Measurements from ENCODE around the gene NAGS. TPM values are rescaled to one million over a fixed set of nuclear protein-coding genes. Genes with fewer than 3 reads are reported as not detected.

Gene NAGS
- total RNA-seq, 1 experiment from 2014 or later, result 1.6 TPM

DNA sequence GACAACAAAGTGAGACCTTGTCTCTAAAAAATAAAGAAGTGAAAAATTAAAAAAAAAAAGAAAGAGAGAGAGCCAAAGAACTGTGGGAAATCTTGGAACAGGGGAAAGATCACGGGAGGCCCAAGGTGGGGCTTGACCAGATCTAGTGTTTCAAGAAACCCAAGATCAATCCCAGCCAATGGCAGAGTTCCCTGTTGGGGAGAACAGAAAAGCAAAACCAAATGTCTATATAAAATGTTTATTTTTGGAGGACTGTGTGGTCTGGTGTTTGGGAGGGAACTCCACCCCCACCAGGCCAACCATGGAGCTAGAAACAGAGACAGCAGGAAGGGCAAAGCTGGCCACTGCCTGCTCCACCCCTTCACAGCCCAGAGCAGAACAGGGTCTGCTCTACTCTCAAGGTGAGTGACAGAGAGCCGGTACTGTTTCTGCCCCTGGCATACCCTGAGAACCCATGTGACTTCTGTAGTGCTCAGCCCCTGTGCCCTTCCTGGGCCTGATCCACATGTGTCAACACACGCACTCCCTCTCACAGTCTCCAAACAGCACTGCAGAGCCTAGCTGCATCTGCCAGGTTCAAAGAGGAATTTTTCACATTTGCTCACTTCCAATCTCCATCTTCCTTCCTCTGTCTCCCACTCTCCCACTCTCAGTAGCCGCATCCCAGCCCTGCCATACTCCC is 6.7 kb downstream of the NAGS start:
- BruUV-seq (replicated peaks), result no TSS peak
- H3K27ac Mint-ChIP-seq (ENCODE audit: unreplicated experiment), result no peak overlapping the region
- TF ChIP-seq, protein P1, sequence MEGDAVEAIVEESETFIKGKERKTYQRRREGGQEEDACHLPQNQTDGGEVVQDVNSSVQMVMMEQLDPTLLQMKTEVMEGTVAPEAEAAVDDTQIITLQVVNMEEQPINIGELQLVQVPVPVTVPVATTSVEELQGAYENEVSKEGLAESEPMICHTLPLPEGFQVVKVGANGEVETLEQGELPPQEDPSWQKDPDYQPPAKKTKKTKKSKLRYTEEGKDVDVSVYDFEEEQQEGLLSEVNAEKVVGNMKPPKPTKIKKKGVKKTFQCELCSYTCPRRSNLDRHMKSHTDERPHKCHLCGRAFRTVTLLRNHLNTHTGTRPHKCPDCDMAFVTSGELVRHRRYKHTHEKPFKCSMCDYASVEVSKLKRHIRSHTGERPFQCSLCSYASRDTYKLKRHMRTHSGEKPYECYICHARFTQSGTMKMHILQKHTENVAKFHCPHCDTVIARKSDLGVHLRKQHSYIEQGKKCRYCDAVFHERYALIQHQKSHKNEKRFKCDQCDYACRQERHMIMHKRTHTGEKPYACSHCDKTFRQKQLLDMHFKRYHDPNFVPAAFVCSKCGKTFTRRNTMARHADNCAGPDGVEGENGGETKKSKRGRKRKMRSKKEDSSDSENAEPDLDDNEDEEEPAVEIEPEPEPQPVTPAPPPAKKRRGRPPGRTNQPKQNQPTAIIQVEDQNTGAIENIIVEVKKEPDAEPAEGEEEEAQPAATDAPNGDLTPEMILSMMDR (IDR thresholded peaks at IDR 0.05; ENCODE audit: unreplicated experiment), result no peak
- no peak for DNase-seq
- intact Hi-C loops (cut with micrococcal nuclease; ENCODE audit: unreplicated experiment), result no loop called here
- CTCF ChIA-PET, result no interaction called here
- peaks cover 7% of the 10 kb centered on the region for H3K27me3 Mint-ChIP-seq (ENCODE audit: unreplicated experiment)
- peaks cover 56% of the 10 kb centered on the region for H3K36me3 Mint-ChIP-seq (ENCODE audit: insufficient read depth, unreplicated experiment)
- peaks cover 14% of the 10 kb centered on the region for H3K4me1 Mint-ChIP-seq (ENCODE audit: low read depth, unreplicated experiment)
- no peaks in the 10 kb centered on the region for H3K9me3 Mint-ChIP-seq (ENCODE audit: low read depth, unreplicated experiment)
- H3K4me3 Mint-ChIP-seq (ENCODE audit: low read depth, unreplicated experiment), result no peak overlapping the region

DNA sequence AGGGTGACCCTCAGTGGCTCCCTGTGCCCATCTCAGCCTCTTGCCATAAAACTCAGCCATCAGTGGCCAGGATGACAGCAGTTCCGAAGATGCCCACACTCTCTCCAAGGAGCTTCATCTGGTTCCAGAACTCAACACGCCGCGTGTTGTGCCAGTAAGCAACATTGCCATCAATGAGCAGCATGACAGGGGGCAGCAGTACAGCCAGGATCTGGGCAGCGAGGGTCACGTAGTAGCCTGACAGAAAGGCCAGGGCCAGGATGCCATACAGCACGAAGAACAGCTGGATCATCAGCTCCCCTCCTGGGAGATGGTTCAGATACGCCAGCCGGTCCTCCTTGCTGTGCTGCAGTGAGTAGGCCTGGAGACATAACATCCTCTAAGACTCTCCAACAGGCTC is 7.5 kb downstream of the NAGS start:
- Mint-ChIP-seq H3K9me3 (ENCODE audit: low read depth, unreplicated experiment) (no peaks in the 10 kb centered on the region), H3K4me1 (ENCODE audit: low read depth, unreplicated experiment) (peaks cover 9% of the 10 kb centered on the region), H3K4me3 (ENCODE audit: low read depth, unreplicated experiment) (no peak overlapping the region), H3K27ac (ENCODE audit: unreplicated experiment) (no peak overlapping the region), H3K36me3 (ENCODE audit: insufficient read depth, unreplicated experiment) (peaks cover 56% of the 10 kb centered on the region), H3K27me3 (ENCODE audit: unreplicated experiment) (no peaks in the 10 kb centered on the region)
- BruUV-seq (replicated peaks), result no TSS peak
- CTCF ChIA-PET, result interaction anchor here (0.5 kb wide), 1 partner anchor 509 kb away, joined by 3 read pairs; no protein-coding TSS in a partner anchor
- no peak for DNase-seq
- TF ChIP-seq, protein P1 (IDR thresholded peaks at IDR 0.05; ENCODE audit: unreplicated experiment), result no peak
- intact Hi-C loops (cut with micrococcal nuclease; ENCODE audit: unreplicated experiment), result no loop called here

DNA sequence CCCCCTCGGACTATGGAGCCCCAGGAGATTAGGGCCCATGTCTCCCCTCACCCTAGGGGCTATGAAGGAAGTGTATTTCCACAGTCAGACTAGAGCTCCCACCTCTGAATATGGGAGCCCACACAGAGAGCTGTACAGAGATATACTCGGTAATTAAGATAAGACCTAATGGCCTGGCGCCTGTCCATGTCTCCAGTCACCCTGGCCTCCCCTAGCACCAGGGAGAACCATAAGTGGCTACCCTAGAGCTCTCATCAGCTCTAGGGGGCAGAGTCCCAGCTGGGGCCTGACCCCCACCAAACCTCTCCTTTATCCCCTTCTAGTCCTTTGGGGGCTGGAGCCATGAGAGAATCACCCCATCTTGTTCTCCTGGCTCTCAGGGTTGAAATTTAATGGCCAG is 8.0 kb downstream of the NAGS start:
- no peak overlapping the region for H3K4me3 Mint-ChIP-seq (ENCODE audit: low read depth, unreplicated experiment)
- H3K27me3 Mint-ChIP-seq (ENCODE audit: unreplicated experiment), result no peaks in the 10 kb centered on the region
- intact Hi-C loops (cut with micrococcal nuclease; ENCODE audit: unreplicated experiment), result no loop called here
- no peaks in the 10 kb centered on the region for H3K9me3 Mint-ChIP-seq (ENCODE audit: low read depth, unreplicated experiment)
- no TSS peak for BruUV-seq (replicated peaks)
- no peak overlapping the region for H3K27ac Mint-ChIP-seq (ENCODE audit: unreplicated experiment)
- TF ChIP-seq, protein P1 (IDR thresholded peaks at IDR 0.05; ENCODE audit: unreplicated experiment), result no peak
- peaks cover 9% of the 10 kb centered on the region for H3K4me1 Mint-ChIP-seq (ENCODE audit: low read depth, unreplicated experiment)
- DNase-seq, result no peak
- H3K36me3 Mint-ChIP-seq (ENCODE audit: insufficient read depth, unreplicated experiment), result peaks cover 55% of the 10 kb centered on the region
- CTCF ChIA-PET, result interaction anchor here (0.5 kb wide), 1 partner anchor 508 kb away, joined by 3 read pairs; no protein-coding TSS in a partner anchor

DNA sequence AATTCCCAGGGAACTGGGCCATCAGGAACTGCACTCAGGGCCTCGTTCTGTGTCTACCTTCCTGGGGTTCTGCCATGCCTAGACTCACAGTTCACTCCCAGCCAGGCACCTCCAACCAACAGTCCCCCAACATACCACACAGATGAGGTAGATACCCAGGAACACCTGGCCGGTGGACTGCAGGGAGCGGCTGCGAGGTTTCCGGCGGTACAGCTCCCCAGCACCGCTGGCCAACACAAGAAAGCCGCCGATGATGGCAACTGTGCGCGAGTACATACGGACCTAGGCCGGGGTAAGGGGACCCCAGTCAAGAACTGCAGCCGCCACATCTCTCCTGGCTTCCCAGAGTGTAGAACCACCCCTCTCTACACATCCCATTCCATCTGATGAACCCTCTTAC is 8.5 kb downstream of the NAGS start:
- CTCF ChIA-PET, result no interaction called here
- Mint-ChIP-seq H3K4me1 (ENCODE audit: low read depth, unreplicated experiment) (peaks cover 6% of the 10 kb centered on the region), H3K36me3 (ENCODE audit: insufficient read depth, unreplicated experiment) (peaks cover 55% of the 10 kb centered on the region), H3K4me3 (ENCODE audit: low read depth, unreplicated experiment) (no peak overlapping the region), H3K9me3 (ENCODE audit: low read depth, unreplicated experiment) (no peaks in the 10 kb centered on the region), H3K27me3 (ENCODE audit: unreplicated experiment) (no peaks in the 10 kb centered on the region), H3K27ac (ENCODE audit: unreplicated experiment) (no peak overlapping the region)
- intact Hi-C loops (cut with micrococcal nuclease; ENCODE audit: unreplicated experiment), result no loop called here
- TF ChIP-seq, protein P1 (IDR thresholded peaks at IDR 0.05; ENCODE audit: unreplicated experiment), result no peak
- BruUV-seq (replicated peaks), result no TSS peak
- no peak for DNase-seq

All from Calu3 (cell line).